Posterior vena cava (tissue), 2 donors: ENCODE measurements around the gene LHX8. TPM values are rescaled to one million over a fixed set of nuclear protein-coding genes. Genes with fewer than 3 reads are reported as not detected.

Source experiments
- DNase-seq: peaks from one replicate; pipeline ENCODE4 v3.0.0-alpha.2; 2020; ENCODE audit warnings: low spot score
- intact Hi-C, 2 donors: fragments of 100-400 bp; cut with DNase I; formaldehyde crosslinking; loops; one replicate each; pipeline versions ENCODE4 v1.14.1 to v1.14.2; 2022 to 2023
- total RNA-seq, 2 donors: library from RNA; stranded (reverse); fragmentation: NEBNext Ultra II Directional; extraction: Animal tissue kit (Norgen Biotek cat#: 25700); gene quantifications; one replicate each; pipeline ENCODE4 v1.2.1, GENCODE V29; 2021
- donor health status: DM: yes; HTN: yes; CAD: no.
- donor health status: DM: yes; HTN: yes; CAD: no.

Gene LHX8
- total RNA-seq, 2 donors from 2014 or later: not detected

- intact Hi-C loops: no loop called here
- DNase-seq: no peak
These were observed 54.7 kb downstream of the LHX8 start for GRCh38 chr1:75188892-75189291.

DNA sequence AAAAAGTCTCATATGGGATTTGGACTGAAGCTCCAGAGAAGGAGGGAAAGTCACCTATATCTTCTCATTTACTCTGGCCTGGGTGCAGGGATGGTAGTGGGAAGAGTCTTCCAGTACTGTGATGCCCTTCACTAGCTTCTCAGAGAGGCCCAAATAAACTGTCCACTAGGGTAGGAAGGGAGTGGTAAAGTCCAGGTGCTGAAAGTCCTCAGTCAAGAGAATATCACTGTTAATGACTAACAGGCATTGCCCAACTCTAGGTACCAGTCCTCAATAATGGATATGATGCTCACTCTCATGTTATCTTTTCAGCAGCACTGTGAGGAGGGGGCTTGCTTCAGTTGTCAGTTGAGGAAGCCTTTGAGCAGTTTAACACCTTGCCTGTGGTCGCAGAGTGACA, 64.0 kb downstream of the LHX8 start:
- DNase-seq: no peak
- intact Hi-C loops: no loop called here

DNA sequence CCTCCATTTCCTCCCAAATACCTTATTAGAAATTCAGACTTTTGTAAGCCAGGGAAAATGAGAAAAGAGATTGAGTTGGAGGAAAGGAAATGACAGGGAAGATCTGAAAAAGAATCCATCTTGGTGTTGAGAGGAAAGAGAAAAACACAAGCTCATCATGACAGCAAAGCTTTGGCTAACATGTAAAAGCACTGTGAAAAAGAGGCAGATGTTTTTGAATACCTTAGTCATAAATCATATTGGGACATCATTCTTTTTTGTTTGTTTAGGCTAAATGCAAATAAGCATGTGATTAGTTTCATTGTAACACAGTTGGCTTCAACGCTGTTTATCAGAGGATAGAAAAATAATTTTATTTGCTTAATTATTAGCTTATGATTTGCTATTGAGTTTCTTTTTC, 64.6 kb downstream of the LHX8 start:
- intact Hi-C loops: no loop called here

GRCh38 chr1:75202751-75203150, 68.6 kb downstream of the LHX8 start:
- intact Hi-C loops: loop anchor here in 1 of 2 donors (5.0 kb wide), 1 partner anchor 430 kb away; no protein-coding TSS in a partner anchor

More for the DNA sequence above, 64.6 kb downstream of the LHX8 start:
- DNase-seq: no peak

DNA sequence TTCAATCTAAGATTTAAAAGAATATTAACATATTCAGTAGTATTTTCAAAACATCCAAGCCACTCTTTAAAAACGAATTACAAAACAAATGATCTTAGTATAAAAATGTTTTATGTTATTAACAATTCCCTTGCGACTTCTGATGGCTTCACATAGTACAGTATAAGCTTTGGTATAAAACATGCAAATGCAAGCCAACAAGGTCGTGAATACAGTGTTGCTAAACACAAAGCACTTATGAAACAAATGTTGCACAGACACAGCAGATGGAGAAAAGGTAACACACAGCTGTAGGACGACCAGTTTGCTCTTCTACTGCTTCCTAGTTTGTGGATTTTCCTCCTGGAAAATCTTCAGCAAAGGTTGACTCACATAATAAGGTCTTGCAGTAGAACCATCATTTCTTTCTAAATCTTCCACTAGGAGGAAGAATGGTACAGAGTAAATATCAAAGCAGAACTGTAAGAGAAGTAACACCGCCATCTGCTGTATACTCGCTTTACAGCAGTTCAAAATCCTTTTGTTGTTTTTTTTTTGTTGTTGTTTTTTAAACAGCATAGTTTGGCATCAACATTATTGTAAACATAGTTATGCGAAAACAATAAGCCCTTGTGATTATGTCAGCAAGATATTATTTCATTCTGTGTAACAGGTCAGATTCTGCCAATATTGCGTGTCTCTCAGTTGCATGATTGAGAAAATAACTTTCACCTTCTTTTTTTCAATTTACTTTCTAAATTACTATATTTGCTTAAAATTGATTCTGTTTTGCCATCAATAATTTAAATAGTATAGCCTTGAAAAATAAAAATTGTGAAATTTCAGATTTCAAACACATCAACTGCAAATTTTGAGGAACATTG, 69.5 kb downstream of the LHX8 start:
- intact Hi-C loops: loop anchor here in 1 of 2 donors (5.0 kb wide), 1 partner anchor 431 kb away; no protein-coding TSS in a partner anchor
- no peak for DNase-seq

More at GRCh38 chr1:75202751-75203150, 68.6 kb downstream of the LHX8 start:
- DNase-seq: no peak

GRCh38 chr1:75208862-75209261, 74.7 kb downstream of the LHX8 start:
- no peak for DNase-seq
- intact Hi-C loops: no loop called here
